ENCODE data around the gene SLC7A11.

SLC7A11 gene

GRCh38 chr4:138234248-138234647, 7.9 kb downstream of the SLC7A11 start:
- H3K4me3 ChIP-seq (ENCODE audit: low read depth, low read length) = no peak overlapping the region
- ChIA-PET CTCF (interaction anchor here (0.9 kb wide), 1 partner anchor 10 kb away, joined by 3 read pairs; no protein-coding TSS in a partner anchor), POLR2A (no interaction called here)
- no peak for DNase-seq (ENCODE audit: low read depth, low spot score)
- TF ChIP-seq CTCF (IDR thresholded peaks at IDR 0.05; ENCODE audit: insufficient read depth, low read length, missing control alignments) = no peak

GRCh38 chr4:138233313-138234034, 8.7 kb downstream of the SLC7A11 start:
- H3K4me3 ChIP-seq (ENCODE audit: low read depth, low read length) = no peak overlapping the region
- CTCF ChIA-PET = interaction anchor here (0.9 kb wide), 1 partner anchor 11 kb away, joined by 3 read pairs; no protein-coding TSS in a partner anchor
- POLR2A ChIA-PET = no interaction called here
- TF ChIP-seq CTCF (IDR thresholded peaks at IDR 0.05; ENCODE audit: insufficient read depth, low read length, missing control alignments) = no peak
- DNase-seq (ENCODE audit: low read depth, low spot score) = no peak

GRCh38 chr4:138232364-138232763, 9.8 kb downstream of the SLC7A11 start:
- ChIA-PET CTCF (no interaction called here), POLR2A (no interaction called here)
- no peak for DNase-seq (ENCODE audit: low read depth, low spot score)
- TF ChIP-seq CTCF (IDR thresholded peaks at IDR 0.05; ENCODE audit: insufficient read depth, low read length, missing control alignments) = no peak
- H3K4me3 ChIP-seq (ENCODE audit: low read depth, low read length) = no peak overlapping the region

GRCh38 chr4:138230048-138230447, 12.1 kb downstream of the SLC7A11 start:
- CTCF ChIA-PET = interaction anchor here (1.1 to 2.4 kb wide), 2 partner anchors 47 to 450 kb away, joined by 3 to 8 read pairs; no protein-coding TSS in a partner anchor
- TF ChIP-seq CTCF (IDR thresholded peaks at IDR 0.05; ENCODE audit: insufficient read depth, low read length, missing control alignments) = no peak
- POLR2A ChIA-PET = no interaction called here
- H3K4me3 ChIP-seq (ENCODE audit: low read depth, low read length) = no peak overlapping the region
- DNase-seq (ENCODE audit: low read depth, low spot score) = no peak

- POLR2A ChIA-PET = no interaction called here
- DNase-seq (ENCODE audit: low read depth, low spot score) = no peak
- TF ChIP-seq CTCF (IDR thresholded peaks at IDR 0.05; ENCODE audit: insufficient read depth, low read length, missing control alignments) = no peak
- CTCF ChIA-PET = interaction anchor here (1.1 to 2.4 kb wide), 2 partner anchors 139 to 451 kb away, joined by 3 to 8 read pairs; no protein-coding TSS in a partner anchor
- no peak overlapping the region for H3K4me3 ChIP-seq (ENCODE audit: low read depth, low read length)
Measured at GRCh38 chr4:138229160-138229559, 13.0 kb downstream of the SLC7A11 start.

GRCh38 chr4:138226351-138226750, 15.8 kb downstream of the SLC7A11 start:
- H3K4me3 ChIP-seq (ENCODE audit: low read depth, low read length) = no peak overlapping the region
- no peak for DNase-seq (ENCODE audit: low read depth, low spot score)
- no peak for TF ChIP-seq CTCF (IDR thresholded peaks at IDR 0.05; ENCODE audit: insufficient read depth, low read length, missing control alignments)
- ChIA-PET CTCF (no interaction called here), POLR2A (interaction anchor here (1.4 kb wide), 1 partner anchor 16 kb away, joined by 6 read pairs; the partner anchor contains the start of gene SLC7A11)

All from AG04449 (cell line).